ENCODE results near the gene HMX3.
"Not testable (repeated sequence)": the region's sequence is repeated elsewhere in the genome, so short reads cannot be mapped to it uniquely, and the experiment has no call there.

HMX3 gene

DNA sequence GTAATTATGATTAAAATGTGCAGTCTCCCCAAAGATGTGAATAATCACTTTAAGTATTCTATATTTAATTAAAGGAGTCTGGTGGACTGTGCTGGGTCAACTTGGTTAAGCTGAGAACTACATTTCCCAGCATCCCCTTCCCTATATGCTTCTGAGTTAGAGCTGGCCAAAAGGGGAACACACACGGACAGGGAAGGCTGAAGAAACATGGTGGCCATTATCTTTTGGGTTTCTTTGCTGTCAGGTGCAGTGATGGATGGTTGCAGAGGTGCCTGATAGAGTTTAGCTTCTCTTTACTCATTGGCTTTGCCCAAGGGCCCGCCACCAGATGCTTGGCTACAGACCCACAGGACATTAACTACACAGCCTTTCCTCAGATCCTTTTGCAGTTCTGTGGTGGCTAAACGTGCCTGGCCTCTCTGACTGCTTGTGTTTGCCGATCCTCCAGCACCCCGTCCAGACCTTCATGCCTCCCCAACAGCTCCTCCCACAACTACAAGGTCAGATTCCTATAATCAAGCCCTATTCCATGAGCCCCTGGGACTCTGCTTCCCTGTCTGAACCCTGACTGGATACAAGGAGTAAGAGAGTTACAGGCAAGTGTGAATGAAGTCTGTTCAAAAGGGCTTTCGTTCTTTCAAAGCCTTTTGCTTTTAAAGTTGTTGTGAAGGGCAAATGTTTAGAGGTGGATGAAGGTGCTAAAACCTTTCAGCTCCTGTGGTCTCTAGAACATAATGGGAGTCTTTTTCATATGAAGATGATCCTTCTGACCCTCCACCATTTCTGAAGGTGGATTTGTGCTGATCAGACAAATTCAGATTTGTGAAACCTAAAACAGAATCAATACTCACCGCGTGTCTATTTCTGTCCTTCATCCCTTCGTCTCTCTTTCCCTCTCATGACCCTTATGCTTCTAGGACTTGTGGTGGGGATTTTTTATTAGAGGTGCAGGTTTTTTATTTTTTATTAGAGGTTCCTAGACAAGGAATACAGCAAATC lies 39.9 kb downstream of the HMX3 start:
- DNase-seq (ENCODE audit: low read depth): no peak

DNA sequence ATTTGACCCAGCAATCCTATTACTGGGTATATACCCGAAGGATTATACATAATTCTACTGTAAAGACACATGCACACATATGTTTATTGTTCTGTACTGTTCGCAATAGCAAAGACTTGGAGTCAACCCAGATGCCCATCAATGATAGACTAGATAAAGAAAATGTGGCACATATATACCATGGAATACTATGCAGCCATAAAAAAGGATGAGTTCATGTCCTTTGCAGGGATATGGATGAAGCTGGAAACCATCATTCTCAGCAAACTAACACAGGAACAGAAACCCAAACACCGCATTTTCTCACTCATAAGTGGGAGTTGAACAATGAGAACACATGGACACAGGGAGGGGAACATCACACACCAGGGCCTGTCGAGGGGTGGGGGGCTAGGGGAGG lies 42.6 kb downstream of the HMX3 start:
- DNase-seq (ENCODE audit: low read depth): not testable (repeated sequence)

DNA sequence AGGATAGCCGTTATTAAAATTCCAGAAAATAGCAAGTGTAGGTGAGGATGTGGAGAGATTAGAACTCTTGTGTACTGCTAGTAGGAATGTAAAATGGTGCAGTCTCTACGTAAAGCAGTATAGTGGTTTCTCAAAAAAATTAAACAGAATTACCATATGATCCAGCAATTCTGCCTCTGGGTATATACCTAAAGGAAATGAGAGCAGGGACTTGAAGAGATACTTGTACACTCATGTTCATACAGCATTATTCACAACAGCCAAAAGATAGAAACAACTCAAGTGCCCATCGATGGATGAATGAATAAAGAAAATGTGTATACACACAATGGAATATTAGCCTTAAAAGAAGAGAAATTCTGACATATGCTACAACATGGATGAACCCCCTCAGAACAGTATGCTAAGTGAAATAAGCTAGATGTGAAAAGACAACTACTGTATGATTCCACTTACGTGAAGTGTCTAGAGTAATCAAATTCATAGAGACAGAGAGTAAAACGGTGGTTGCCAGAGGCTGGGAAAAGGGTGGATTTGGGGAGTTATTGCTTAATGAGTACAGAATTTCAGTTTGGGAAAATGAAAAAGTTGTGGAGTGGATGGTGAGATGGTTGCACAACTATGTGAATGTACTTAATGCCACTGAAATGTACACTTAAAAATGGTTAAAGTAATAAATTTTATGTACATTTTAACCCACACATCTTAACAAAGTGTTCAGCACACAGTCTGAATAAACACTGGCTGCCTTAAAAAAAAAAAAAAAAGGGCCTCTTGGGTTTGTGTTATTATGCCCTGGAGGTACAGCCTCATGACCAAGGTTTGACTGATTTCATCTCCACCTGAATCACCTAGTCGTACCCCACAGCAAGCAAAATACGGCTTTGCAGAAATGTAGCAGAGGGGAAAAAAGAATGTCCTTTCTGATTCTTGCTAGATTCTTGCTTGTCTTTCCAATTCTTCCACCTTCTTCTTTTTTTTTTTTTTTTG lies 44.6 kb downstream of the HMX3 start:
- DNase-seq (ENCODE audit: low read depth): no peak

DNA sequence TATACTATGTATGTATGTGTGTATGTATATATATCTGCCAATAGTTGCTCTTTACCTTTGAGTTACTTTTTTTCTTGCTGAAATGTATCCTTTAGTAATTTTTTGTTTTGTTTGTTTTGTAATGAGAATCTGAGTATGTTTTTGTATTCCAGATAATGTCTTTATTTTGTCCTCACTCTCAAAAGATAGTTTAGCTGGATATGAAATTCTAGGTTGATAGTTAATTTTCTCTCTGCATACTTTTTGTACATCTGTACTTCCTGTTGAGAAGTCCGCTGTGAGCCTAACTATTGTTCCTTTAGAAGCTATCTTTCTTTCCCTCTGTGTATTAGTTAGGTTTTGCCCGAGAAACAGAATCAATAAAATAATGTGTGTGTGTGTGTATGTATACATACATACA lies 48.0 kb downstream of the HMX3 start:
- no peak for DNase-seq (ENCODE audit: low read depth)

DNA sequence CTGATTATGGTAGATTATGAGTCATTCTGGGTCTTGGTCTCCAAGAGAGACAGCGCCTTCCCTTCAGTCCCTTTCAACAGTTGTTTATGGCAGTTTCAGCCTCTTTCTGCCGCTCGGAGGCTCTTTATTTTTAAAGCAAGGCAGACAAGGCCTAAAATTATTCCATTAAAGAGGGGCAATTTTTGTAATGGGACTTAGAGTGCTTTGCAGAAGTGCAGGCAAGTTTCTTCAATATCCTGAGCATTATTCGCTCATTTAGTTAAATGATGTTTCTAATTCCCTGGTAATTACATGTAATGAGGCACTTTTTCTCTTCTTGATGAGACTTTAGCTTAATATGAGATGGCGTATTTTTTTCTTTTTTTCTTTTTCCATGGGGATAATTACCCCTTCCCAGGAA lies 52.0 kb downstream of the HMX3 start:
- no peak for DNase-seq (ENCODE audit: low read depth)
